Tibial nerve (tissue), 4 donors: ENCODE data around the gene SNRNP40.

Experiments
- EP300 ChIP-seq, 2 donors: sonication (generic); formaldehyde crosslinking; IDR thresholded peaks; one replicate each; pipeline ENCODE4 v1.6.1; 2017; ENCODE audit warnings: antibody characterized with exemption in 2 of 2, mild to moderate bottlenecking in 1 of 2
- POLR2A ChIP-seq, 2 donors: fragments of 450-650 bp; IDR thresholded peaks; one replicate each; pipeline ENCODE4 v1.6.1; 2017; ENCODE audit warnings: antibody characterized with exemption in 2 of 2, mild to moderate bottlenecking in 2 of 2, moderate library complexity in 2 of 2
- TF ChIP-seq, protein P1 (sequence below), 5 experiments: fragments of 200-600 bp in 3 of 5; fragments of 450-650 bp in 2 of 5; sonication (generic) in 3 of 5; IDR thresholded peaks; one replicate each; pipeline ENCODE4 v1.5.1; 2016 to 2019; ENCODE audit warnings: antibody characterized with exemption in 5 of 5, mild to moderate bottlenecking in 3 of 5, moderate library complexity in 2 of 5

DNA sequence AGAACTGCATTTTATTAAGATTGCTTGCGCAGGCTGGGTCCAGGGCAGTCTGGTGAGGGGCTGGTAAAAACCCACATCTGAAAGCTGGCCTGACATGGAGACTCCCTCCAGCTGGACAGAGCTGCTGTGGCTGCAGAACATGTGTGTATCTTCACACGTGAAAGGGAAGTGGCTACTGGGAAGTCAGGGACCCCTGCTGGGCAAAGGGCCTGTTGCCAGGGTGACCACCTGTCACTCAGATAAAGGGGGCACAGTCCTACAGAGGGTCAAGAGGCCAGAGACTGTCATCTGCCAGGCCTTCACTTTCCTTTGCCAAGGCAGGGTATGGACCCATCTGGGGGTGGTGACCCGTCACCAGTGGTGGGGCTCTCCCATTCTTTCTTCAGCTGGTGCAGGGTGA, 74.4 kb downstream of the SNRNP40 start:
- TF ChIP-seq, protein P1, sequence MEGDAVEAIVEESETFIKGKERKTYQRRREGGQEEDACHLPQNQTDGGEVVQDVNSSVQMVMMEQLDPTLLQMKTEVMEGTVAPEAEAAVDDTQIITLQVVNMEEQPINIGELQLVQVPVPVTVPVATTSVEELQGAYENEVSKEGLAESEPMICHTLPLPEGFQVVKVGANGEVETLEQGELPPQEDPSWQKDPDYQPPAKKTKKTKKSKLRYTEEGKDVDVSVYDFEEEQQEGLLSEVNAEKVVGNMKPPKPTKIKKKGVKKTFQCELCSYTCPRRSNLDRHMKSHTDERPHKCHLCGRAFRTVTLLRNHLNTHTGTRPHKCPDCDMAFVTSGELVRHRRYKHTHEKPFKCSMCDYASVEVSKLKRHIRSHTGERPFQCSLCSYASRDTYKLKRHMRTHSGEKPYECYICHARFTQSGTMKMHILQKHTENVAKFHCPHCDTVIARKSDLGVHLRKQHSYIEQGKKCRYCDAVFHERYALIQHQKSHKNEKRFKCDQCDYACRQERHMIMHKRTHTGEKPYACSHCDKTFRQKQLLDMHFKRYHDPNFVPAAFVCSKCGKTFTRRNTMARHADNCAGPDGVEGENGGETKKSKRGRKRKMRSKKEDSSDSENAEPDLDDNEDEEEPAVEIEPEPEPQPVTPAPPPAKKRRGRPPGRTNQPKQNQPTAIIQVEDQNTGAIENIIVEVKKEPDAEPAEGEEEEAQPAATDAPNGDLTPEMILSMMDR (IDR thresholded peaks at IDR 0.05) = no peak
- TF ChIP-seq EP300 (IDR thresholded peaks at IDR 0.05) = no peak
- TF ChIP-seq POLR2A (IDR thresholded peaks at IDR 0.05) = no peak
